ENCODE results near the gene FAM120B. TPM values are rescaled to one million over a fixed set of nuclear protein-coding genes. Genes with fewer than 3 reads are reported as not detected.
A peak's percentile ranks its signal among the peaks of the same experiment; 100 is the strongest.

Gene FAM120B
- total RNA-seq (2021) (15.2 to 16.8 TPM (median 15.2 TPM) in 3 replicates), Bru-seq, nascent RNA (percentile 73 among the genes with signal in this experiment)
- long read RNA-seq, experiment 1, full-length matches to known transcripts = 97 of 152 reads
- long read RNA-seq, experiment 1, partial matches to known transcripts = 18 of 152 reads
- long read RNA-seq, experiment 1, other reads (novel, unspliced or antisense) = 37 of 152 reads
- long read RNA-seq, experiment 2, full-length matches to known transcripts = 15 of 26 reads
- long read RNA-seq, experiment 2, partial matches to known transcripts = 7 of 26 reads
- long read RNA-seq, experiment 2, other reads (novel, unspliced or antisense) = 4 of 26 reads
- long read RNA-seq, experiment 3, full-length matches to known transcripts = 1 of 6 reads
- long read RNA-seq, experiment 3, partial matches to known transcripts = 1 of 6 reads
- long read RNA-seq, experiment 3, other reads (novel, unspliced or antisense) = 4 of 6 reads

DNA sequence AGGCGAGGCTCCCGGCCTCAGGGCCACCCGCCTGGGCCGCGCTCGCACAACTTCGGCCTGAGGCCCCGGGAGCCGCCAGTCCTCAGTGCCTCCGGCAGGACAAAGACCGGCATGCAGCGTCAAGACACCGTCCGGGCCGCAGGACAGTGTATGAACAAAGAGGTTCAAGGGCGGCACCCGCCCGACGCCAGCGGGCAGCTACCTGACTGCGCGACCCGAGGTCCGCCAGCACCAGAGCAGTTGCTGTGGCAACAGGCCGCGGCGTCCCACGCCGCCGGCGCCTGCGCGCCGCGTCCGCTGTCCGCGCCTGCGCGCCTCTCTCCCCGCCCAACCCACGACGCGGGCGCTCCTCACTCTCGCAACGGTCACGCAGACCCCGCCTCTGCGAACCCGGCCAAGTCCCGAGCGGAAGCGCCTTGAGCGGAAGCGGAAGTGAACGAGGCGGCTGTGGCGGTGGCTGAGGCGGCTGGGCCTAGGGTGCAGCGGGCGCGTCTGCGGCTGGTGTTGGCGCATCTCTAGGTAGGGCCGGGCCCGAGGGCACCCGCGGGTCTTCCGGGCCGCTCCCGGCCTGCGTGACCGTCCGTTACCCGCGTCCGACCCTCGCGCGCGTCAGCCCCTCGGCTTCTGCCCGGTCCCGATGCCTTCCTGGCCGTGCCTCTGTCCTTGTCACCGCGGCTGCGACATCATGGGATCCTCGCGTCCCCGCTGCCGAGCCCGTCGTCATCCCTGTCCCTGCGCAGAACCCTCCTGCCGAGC, at the start of gene FAM120B:
FAM120B (plus strand) TSS at position 435 of the 756 bp plus-strand sequence. CDS start 10,633 bp downstream, outside the sequence.
- Mint-ChIP-seq H3K4me3 (peak within 1 kb of the TSS; percentile 76), H3K4me1 (peaks cover 18% of the 10 kb centered on the region), H3K36me3 (peaks cover 44% of the 10 kb centered on the region), H3K27me3 (ENCODE audit: low read depth) (peaks cover 57% of the 10 kb centered on the region), H3K9me3 (peaks cover 45% of the 10 kb centered on the region), H3K27ac (0 out of 2 replicates have a peak within 1 kb of the TSS, but pooled peaks have one; percentile 4)
- peak; percentile 70 for DNase-seq (ENCODE audit: low spot score)
- POLR2A ChIA-PET = no interaction called here
- CTCF ChIA-PET = interaction anchor here (1.4 kb wide), 1 partner anchor 16 kb away, joined by 3 read pairs; the partner anchor contains the start of gene DLL1
- peak; percentile 84 for ATAC-seq
- TF ChIP-seq E2F1 (CRISPR knock-in tag; IDR thresholded peaks at IDR 0.05) (peak; percentile 19), NFE2L1 (CRISPR knock-in tag; IDR thresholded peaks at IDR 0.05) (peak; percentile 95), PREB (CRISPR knock-in tag; IDR thresholded peaks at IDR 0.05; ENCODE audit: borderline replicate concordance) (peak; percentile 93), RELA (CRISPR knock-in tag; IDR thresholded peaks at IDR 0.05; ENCODE audit: borderline replicate concordance) (peak; percentile 85; the same call in 1 of the 2 replicates), ZBTB43 (CRISPR knock-in tag; IDR thresholded peaks at IDR 0.05) (0 out of 2 replicates have a peak, but pooled peaks have one; percentile 88), GABPB1 (CRISPR knock-in tag; IDR thresholded peaks at IDR 0.05) (peak; percentile 59), ZNF425 (CRISPR knock-in tag; conservative IDR thresholded peaks at IDR 0.05) (no peak), ZNF232 (CRISPR knock-in tag; IDR thresholded peaks at IDR 0.05) (peak; percentile 65; the same call in 1 of the 2 replicates), NFYB (CRISPR knock-in tag; conservative IDR thresholded peaks at IDR 0.05; ENCODE audit: low read depth) (peak; percentile 28), ZNF423 (CRISPR knock-in tag; IDR thresholded peaks at IDR 0.05) (no peak; the same call in none of the 2 replicates), HMGXB4 (CRISPR knock-in tag; IDR thresholded peaks at IDR 0.05) (peak; percentile 74; the same call in 1 of the 2 replicates), STAT6 (CRISPR knock-in tag; conservative IDR thresholded peaks at IDR 0.05; ENCODE audit: low read depth) (no peak), MYBL2 (CRISPR knock-in tag; IDR thresholded peaks at IDR 0.05) (peak; percentile 42; the same call in 1 of the 2 replicates), IRF2 (CRISPR knock-in tag; IDR thresholded peaks at IDR 0.05; ENCODE audit: borderline replicate concordance, low read depth) (peak; percentile 77; the same call in 1 of the 2 replicates), ZNF138 (CRISPR knock-in tag; conservative IDR thresholded peaks at IDR 0.05) (no peak), ZBTB21 (CRISPR knock-in tag; IDR thresholded peaks at IDR 0.05; ENCODE audit: borderline replicate concordance) (no peak), FOXP1 (CRISPR knock-in tag; IDR thresholded peaks at IDR 0.05; ENCODE audit: borderline replicate concordance) (peak; percentile 94), FOXK1 (CRISPR knock-in tag; IDR thresholded peaks at IDR 0.05) (peak; percentile 82), ZNF263 (CRISPR knock-in tag; IDR thresholded peaks at IDR 0.05; ENCODE audit: low read depth) (0 out of 2 replicates have a peak, but pooled peaks have one; percentile 28), JUN (CRISPR knock-in tag; IDR thresholded peaks at IDR 0.05) (peak; percentile 83; the same call in 1 of the 2 replicates)
- TF ChIP-seq, protein P1, sequence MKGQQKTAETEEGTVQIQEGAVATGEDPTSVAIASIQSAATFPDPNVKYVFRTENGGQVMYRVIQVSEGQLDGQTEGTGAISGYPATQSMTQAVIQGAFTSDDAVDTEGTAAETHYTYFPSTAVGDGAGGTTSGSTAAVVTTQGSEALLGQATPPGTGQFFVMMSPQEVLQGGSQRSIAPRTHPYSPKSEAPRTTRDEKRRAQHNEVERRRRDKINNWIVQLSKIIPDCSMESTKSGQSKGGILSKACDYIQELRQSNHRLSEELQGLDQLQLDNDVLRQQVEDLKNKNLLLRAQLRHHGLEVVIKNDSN (CRISPR knock-in tag; IDR thresholded peaks at IDR 0.05) = no peak
- TF ChIP-seq, protein P2, sequence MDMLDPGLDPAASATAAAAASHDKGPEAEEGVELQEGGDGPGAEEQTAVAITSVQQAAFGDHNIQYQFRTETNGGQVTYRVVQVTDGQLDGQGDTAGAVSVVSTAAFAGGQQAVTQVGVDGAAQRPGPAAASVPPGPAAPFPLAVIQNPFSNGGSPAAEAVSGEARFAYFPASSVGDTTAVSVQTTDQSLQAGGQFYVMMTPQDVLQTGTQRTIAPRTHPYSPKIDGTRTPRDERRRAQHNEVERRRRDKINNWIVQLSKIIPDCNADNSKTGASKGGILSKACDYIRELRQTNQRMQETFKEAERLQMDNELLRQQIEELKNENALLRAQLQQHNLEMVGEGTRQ (CRISPR knock-in tag; IDR thresholded peaks at IDR 0.05) = 0 out of 2 replicates have a peak, but pooled peaks have one; percentile 0

Data from WTC11 (cell line).